ENCODE results near the gene ZNF512. TPM values are rescaled to one million over a fixed set of nuclear protein-coding genes. Genes with fewer than 3 reads are reported as not detected.
"Not testable (repeated sequence)": the region's sequence is repeated elsewhere in the genome, so short reads cannot be mapped to it uniquely, and the experiment has no call there.

The ZNF512 gene
- polyA plus RNA-seq (10.3 to 16.6 TPM (median 11.0 TPM) in 3 replicates), polyA minus RNA-seq (2.2 to 22.2 TPM (median 8.0 TPM) in 3 replicates)
- 4.8 TPM for polyA plus RNA-seq (2011; ENCODE audit: low read depth)
- 8.1 and 13.5 TPM in 2 replicates for polyA plus RNA-seq (2011; cell fraction: cytosol; rRNA removed)
- polyA plus RNA-seq (2011; cell fraction: nucleus; rRNA removed): 28.6 and 35.9 TPM in 2 replicates
- 4.1 and 10.1 TPM in 2 replicates for polyA plus RNA-seq (2012; ENCODE audit: low replicate concordance)
- polyA minus RNA-seq (2011; cell fraction: cytosol; rRNA and poly(A)+ RNA removed): 7.5 TPM
- polyA minus RNA-seq (2011; cell fraction: nucleus; rRNA and poly(A)+ RNA removed): 5.6 and 9.5 TPM in 2 replicates

DNA sequence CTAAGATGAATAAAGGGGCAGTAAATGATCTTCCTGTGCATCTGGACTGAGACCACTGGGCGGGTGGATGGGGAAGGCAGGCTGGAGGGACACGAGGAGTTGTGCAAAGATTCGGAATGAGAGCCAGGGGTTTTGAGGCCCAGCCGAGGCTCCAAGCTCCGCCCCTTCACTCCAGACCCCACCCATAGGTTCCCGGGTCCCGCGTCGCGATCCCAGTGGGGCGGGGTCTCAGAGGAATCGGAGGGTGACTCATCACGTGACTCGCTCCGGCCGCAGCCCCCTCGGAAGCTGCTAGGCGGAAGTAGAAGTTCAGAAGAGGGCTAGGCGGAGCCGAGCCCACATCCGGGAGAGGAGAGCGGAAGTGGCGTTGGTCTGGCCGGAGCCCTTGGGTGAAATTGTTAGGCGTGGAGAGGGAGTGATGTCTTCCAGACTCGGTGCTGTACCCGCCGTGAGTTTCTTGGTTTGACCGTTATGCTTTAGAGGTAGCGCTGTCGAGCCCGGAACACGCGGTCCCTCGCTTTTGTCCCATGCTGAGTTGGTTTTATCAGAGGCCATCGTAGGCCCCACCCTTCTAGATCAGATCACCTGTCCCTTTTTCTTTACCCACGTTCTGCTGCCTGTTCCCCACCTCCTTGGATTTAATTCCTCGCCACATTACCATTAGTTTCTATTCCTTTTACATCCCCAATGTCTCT, at the start of gene ZNF512:
ZNF512 (plus strand) TSS at position 348 of the 695 bp plus-strand sequence; CDS start at position 419, 71 bp downstream.
- peaks cover 3% of the 10 kb centered on the region for H3K9me3 ChIP-seq (ENCODE audit: control insufficient read depth, low read depth, low read length)
- peaks cover 46% of the 10 kb centered on the region for H3K79me2 ChIP-seq (ENCODE audit: control insufficient read depth, insufficient read depth, low read length)
- H3K9me1 ChIP-seq (ENCODE audit: control insufficient read depth, extremely low read depth, insufficient read depth, low read length): no peaks in the 10 kb centered on the region
- peak within 1 kb of the TSS; percentile 53 to 88 (median 76) for H3K4me3 ChIP-seq (ENCODE audit: control insufficient read depth in 2 of 3, extremely low read depth in 1 of 3, insufficient read depth in 2 of 3, low read depth in 1 of 3, low read length in 3 of 3)
- no peaks in the 10 kb centered on the region for H4K20me1 ChIP-seq (ENCODE audit: control insufficient read depth, extremely low read depth, insufficient read depth, low read length)
- peak within 1 kb of the TSS; percentile 83 for H3K9ac ChIP-seq (ENCODE audit: control insufficient read depth, extremely low read depth, insufficient read depth, low read length)
- H2AFZ ChIP-seq (ENCODE audit: control insufficient read depth, low read length): peak within 1 kb of the TSS; percentile 92
- FAIRE-seq (peak; percentile 17), DNase-seq (ENCODE audit: low read depth, low spot score) (peak; percentile 48)
- H3K27me3 ChIP-seq (ENCODE audit: control insufficient read depth, extremely low read depth, insufficient read depth, low read length): no peaks in the 10 kb centered on the region
- TF ChIP-seq, protein P1, sequence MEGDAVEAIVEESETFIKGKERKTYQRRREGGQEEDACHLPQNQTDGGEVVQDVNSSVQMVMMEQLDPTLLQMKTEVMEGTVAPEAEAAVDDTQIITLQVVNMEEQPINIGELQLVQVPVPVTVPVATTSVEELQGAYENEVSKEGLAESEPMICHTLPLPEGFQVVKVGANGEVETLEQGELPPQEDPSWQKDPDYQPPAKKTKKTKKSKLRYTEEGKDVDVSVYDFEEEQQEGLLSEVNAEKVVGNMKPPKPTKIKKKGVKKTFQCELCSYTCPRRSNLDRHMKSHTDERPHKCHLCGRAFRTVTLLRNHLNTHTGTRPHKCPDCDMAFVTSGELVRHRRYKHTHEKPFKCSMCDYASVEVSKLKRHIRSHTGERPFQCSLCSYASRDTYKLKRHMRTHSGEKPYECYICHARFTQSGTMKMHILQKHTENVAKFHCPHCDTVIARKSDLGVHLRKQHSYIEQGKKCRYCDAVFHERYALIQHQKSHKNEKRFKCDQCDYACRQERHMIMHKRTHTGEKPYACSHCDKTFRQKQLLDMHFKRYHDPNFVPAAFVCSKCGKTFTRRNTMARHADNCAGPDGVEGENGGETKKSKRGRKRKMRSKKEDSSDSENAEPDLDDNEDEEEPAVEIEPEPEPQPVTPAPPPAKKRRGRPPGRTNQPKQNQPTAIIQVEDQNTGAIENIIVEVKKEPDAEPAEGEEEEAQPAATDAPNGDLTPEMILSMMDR (optimal IDR thresholded peaks at IDR 0.05 in 1 of 3, IDR thresholded peaks at IDR 0.05 in 1 of 3, conservative IDR thresholded peaks at IDR 0.05 in 1 of 3; ENCODE audit: extremely low read depth in 1 of 3, insufficient read depth in 2 of 3, low read length in 3 of 3): no peak
- no peak for TF ChIP-seq EZH2 (IDR thresholded peaks at IDR 0.05; ENCODE audit: low read length)
- peak within 1 kb of the TSS; percentile 93 for H3K4me2 ChIP-seq (ENCODE audit: control insufficient read depth, extremely low read depth, insufficient read depth, low read depth, low read length)
- peaks cover 28% of the 10 kb centered on the region for H3K4me1 ChIP-seq (ENCODE audit: control insufficient read depth, extremely low read depth, insufficient read depth, low read length)
- dilution Hi-C loops (cut with MboI; ENCODE audit: extremely low pct_ligation_motif_present, low sequenced_read_pairs): no loop called here
- H3K36me3 ChIP-seq (ENCODE audit: control insufficient read depth in 2 of 2, extremely low read depth in 1 of 2, insufficient read depth in 2 of 2, low read length in 2 of 2): no peaks in the 10 kb centered on the region
- H3K27ac ChIP-seq (ENCODE audit: control insufficient read depth, insufficient read depth, low read length): peak within 1 kb of the TSS; percentile 60

DNA sequence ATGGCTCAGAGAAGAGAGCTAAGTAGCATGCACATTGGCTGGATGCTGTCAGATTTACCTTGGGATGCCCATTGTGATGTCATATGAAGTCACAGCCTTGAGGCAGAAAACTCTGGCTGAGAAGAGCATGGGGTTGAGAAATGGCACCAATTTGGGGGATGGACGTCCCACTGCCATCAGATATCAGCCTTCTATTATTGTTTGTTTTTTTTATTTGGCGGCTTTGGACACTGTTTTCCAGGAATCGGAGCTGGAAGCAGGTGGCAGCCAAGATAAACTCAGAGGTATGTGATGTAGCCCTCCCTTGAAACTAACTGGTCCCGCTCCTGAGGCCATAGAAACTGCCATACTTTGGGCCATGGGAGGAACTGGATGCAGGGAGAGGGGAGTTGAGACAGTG, 45.6 kb upstream of the ZNF512 start:
- Histone ChIP-seq H3K36me3 (ENCODE audit: control insufficient read depth in 2 of 2, extremely low read depth in 1 of 2, insufficient read depth in 2 of 2, low read length in 2 of 2) (no peaks in the 10 kb centered on the region), H3K4me1 (ENCODE audit: control insufficient read depth, extremely low read depth, insufficient read depth, low read length) (no peaks in the 10 kb centered on the region), H2AFZ (ENCODE audit: control insufficient read depth, low read length) (no peak overlapping the region), H3K79me2 (ENCODE audit: control insufficient read depth, insufficient read depth, low read length) (no peaks in the 10 kb centered on the region), H3K9me3 (ENCODE audit: control insufficient read depth, low read depth, low read length) (no peaks in the 10 kb centered on the region), H3K27me3 (ENCODE audit: control insufficient read depth, extremely low read depth, insufficient read depth, low read length) (no peaks in the 10 kb centered on the region), H3K9me1 (ENCODE audit: control insufficient read depth, extremely low read depth, insufficient read depth, low read length) (no peaks in the 10 kb centered on the region), H3K27ac (ENCODE audit: control insufficient read depth, insufficient read depth, low read length) (no peak overlapping the region), H3K4me3 (ENCODE audit: control insufficient read depth in 2 of 3, extremely low read depth in 1 of 3, insufficient read depth in 2 of 3, low read depth in 1 of 3, low read length in 3 of 3) (no peak overlapping the region), H4K20me1 (ENCODE audit: control insufficient read depth, extremely low read depth, insufficient read depth, low read length) (no peaks in the 10 kb centered on the region), H3K9ac (ENCODE audit: control insufficient read depth, extremely low read depth, insufficient read depth, low read length) (no peak overlapping the region), H3K4me2 (ENCODE audit: control insufficient read depth, extremely low read depth, insufficient read depth, low read depth, low read length) (no peak overlapping the region)
- FAIRE-seq (no peak), DNase-seq (ENCODE audit: low read depth, low spot score) (no peak)
- dilution Hi-C loops (cut with MboI; ENCODE audit: extremely low pct_ligation_motif_present, low sequenced_read_pairs): no loop called here
- TF ChIP-seq, protein P1 (optimal IDR thresholded peaks at IDR 0.05 in 1 of 3, IDR thresholded peaks at IDR 0.05 in 1 of 3, conservative IDR thresholded peaks at IDR 0.05 in 1 of 3; ENCODE audit: extremely low read depth in 1 of 3, insufficient read depth in 2 of 3, low read length in 3 of 3): no peak
- TF ChIP-seq EZH2 (IDR thresholded peaks at IDR 0.05; ENCODE audit: low read length): no peak

- H3K4me3 ChIP-seq (ENCODE audit: control insufficient read depth in 2 of 3, extremely low read depth in 1 of 3, insufficient read depth in 2 of 3, low read depth in 1 of 3, low read length in 3 of 3); H4K20me1 ChIP-seq (ENCODE audit: control insufficient read depth, extremely low read depth, insufficient read depth, low read length); H3K9me3 ChIP-seq (ENCODE audit: control insufficient read depth, low read depth, low read length); H3K79me2 ChIP-seq (ENCODE audit: control insufficient read depth, insufficient read depth, low read length); H3K9me1 ChIP-seq (ENCODE audit: control insufficient read depth, extremely low read depth, insufficient read depth, low read length); H2AFZ ChIP-seq (ENCODE audit: control insufficient read depth, low read length); H3K4me1 ChIP-seq (ENCODE audit: control insufficient read depth, extremely low read depth, insufficient read depth, low read length); H3K9ac ChIP-seq (ENCODE audit: control insufficient read depth, extremely low read depth, insufficient read depth, low read length); dilution Hi-C loops (cut with MboI; ENCODE audit: extremely low pct_ligation_motif_present, low sequenced_read_pairs); H3K27ac ChIP-seq (ENCODE audit: control insufficient read depth, insufficient read depth, low read length); H3K36me3 ChIP-seq (ENCODE audit: control insufficient read depth in 2 of 2, extremely low read depth in 1 of 2, insufficient read depth in 2 of 2, low read length in 2 of 2); H3K4me2 ChIP-seq (ENCODE audit: control insufficient read depth, extremely low read depth, insufficient read depth, low read depth, low read length); DNase-seq (ENCODE audit: low read depth, low spot score); H3K27me3 ChIP-seq (ENCODE audit: control insufficient read depth, extremely low read depth, insufficient read depth, low read length); FAIRE-seq: not testable (repeated sequence)
Measured at GRCh38 chr2:27538839-27539450, 43.9 kb upstream of the ZNF512 start.

Measured in keratinocyte (primary cell).